ENCODE measurements around the gene MMP11. TPM values are rescaled to one million over a fixed set of nuclear protein-coding genes. Genes with fewer than 3 reads are reported as not detected.

The MMP11 gene
- polyA plus RNA-seq, 1 donor from 2014 or later = 9.3 TPM

- Histone ChIP-seq H3K79me2 (replicated peaks; ENCODE audit: insufficient read depth, low read length) (no peaks in the 10 kb centered on the region), H3K9ac (ENCODE audit: low read length) (no peak overlapping the region), H3K9me3 (ENCODE audit: low read length) (no peaks in the 10 kb centered on the region), H4K20me1 (ENCODE audit: insufficient read depth) (no peaks in the 10 kb centered on the region), H3K27me3 (ENCODE audit: insufficient read depth, low read depth, low read length) (no peaks in the 10 kb centered on the region), H3K9me2 (ENCODE audit: insufficient read depth, low read length) (no peaks in the 10 kb centered on the region), H3K4me2 (ENCODE audit: low read length) (no peak overlapping the region), H3K4me3 (ENCODE audit: low read length) (no peak overlapping the region), H2AFZ (ENCODE audit: low read depth, low read length) (no peak overlapping the region), H3F3A (ENCODE audit: insufficient read depth, low read length, poor library complexity, severe bottlenecking) (no peaks in the 10 kb centered on the region), H3K36me3 (ENCODE audit: insufficient read depth, low read length) (no peaks in the 10 kb centered on the region), H3K27ac (ENCODE audit: low read length) (no peak overlapping the region)
- TF ChIP-seq RAD21 (conservative IDR thresholded peaks at IDR 0.05) = no peak
- TF ChIP-seq TAF1 (IDR thresholded peaks at IDR 0.05; ENCODE audit: low read depth) = no peak
- no peak for TF ChIP-seq EP300 (conservative IDR thresholded peaks at IDR 0.05; ENCODE audit: poor library complexity, severe bottlenecking)
- TF ChIP-seq EZH2 (IDR thresholded peaks at IDR 0.05; ENCODE audit: borderline replicate concordance, insufficient read depth, low read length, poor library complexity, severe bottlenecking) = no peak
- TF ChIP-seq MXI1 (conservative IDR thresholded peaks at IDR 0.05; ENCODE audit: poor library complexity, severe bottlenecking) = no peak
- TF ChIP-seq CTCF (IDR thresholded peaks at IDR 0.05; ENCODE audit: poor library complexity, severe bottlenecking) = no peak
- no peak for TF ChIP-seq SMC3 (conservative IDR thresholded peaks at IDR 0.05; ENCODE audit: poor library complexity)
- no peak for TF ChIP-seq REST (IDR thresholded peaks at IDR 0.05; ENCODE audit: borderline replicate concordance)
- TF ChIP-seq POLR2AphosphoS5 (IDR thresholded peaks at IDR 0.05) = no peak
Observed at GRCh38 chr22:23782252-23782651, 9.6 kb downstream of the MMP11 start.

GRCh38 chr22:23782703-23783102, 10.1 kb downstream of the MMP11 start:
- H3K79me2 ChIP-seq (replicated peaks; ENCODE audit: insufficient read depth, low read length) = peaks cover 4% of the 10 kb centered on the region
- H3K27me3 ChIP-seq (ENCODE audit: insufficient read depth, low read depth, low read length) = no peaks in the 10 kb centered on the region
- no peak overlapping the region for H3K27ac ChIP-seq (ENCODE audit: low read length)
- no peak overlapping the region for H3K4me3 ChIP-seq (ENCODE audit: low read length)
- no peaks in the 10 kb centered on the region for H4K20me1 ChIP-seq (ENCODE audit: insufficient read depth)
- no peak overlapping the region for H3K9ac ChIP-seq (ENCODE audit: low read length)
- no peaks in the 10 kb centered on the region for H3K36me3 ChIP-seq (ENCODE audit: insufficient read depth, low read length)
- TF ChIP-seq CTCF (IDR thresholded peaks at IDR 0.05; ENCODE audit: poor library complexity, severe bottlenecking) (no peak), POLR2AphosphoS5 (IDR thresholded peaks at IDR 0.05) (no peak), REST (IDR thresholded peaks at IDR 0.05; ENCODE audit: borderline replicate concordance) (no peak), EZH2 (IDR thresholded peaks at IDR 0.05; ENCODE audit: borderline replicate concordance, insufficient read depth, low read length, poor library complexity, severe bottlenecking) (no peak), SMC3 (conservative IDR thresholded peaks at IDR 0.05; ENCODE audit: poor library complexity) (no peak), TAF1 (IDR thresholded peaks at IDR 0.05; ENCODE audit: low read depth) (no peak), EP300 (conservative IDR thresholded peaks at IDR 0.05; ENCODE audit: poor library complexity, severe bottlenecking) (no peak), RAD21 (conservative IDR thresholded peaks at IDR 0.05) (no peak), MXI1 (conservative IDR thresholded peaks at IDR 0.05; ENCODE audit: poor library complexity, severe bottlenecking) (no peak)
- H3K4me2 ChIP-seq (ENCODE audit: low read length) = no peak overlapping the region
- H3K9me2 ChIP-seq (ENCODE audit: insufficient read depth, low read length) = no peaks in the 10 kb centered on the region
- H2AFZ ChIP-seq (ENCODE audit: low read depth, low read length) = no peak overlapping the region
- H3K9me3 ChIP-seq (ENCODE audit: low read length) = no peaks in the 10 kb centered on the region
- H3F3A ChIP-seq (ENCODE audit: insufficient read depth, low read length, poor library complexity, severe bottlenecking) = no peaks in the 10 kb centered on the region

Measured in neural cell (in vitro differentiated cells).